Coronary artery (tissue), 2 donors: ENCODE data around the gene RBM33.

Experiments used
- DNase-seq: peaks from one replicate; pipeline ENCODE4 v3.0.0-alpha.2; 2017; ENCODE audit warnings: low spot score
- H3K27ac ChIP-seq, 2 donors: fragments of 200-600 bp; sonication (generic); one replicate each; pipeline ENCODE4 v1.5.1; 2016 to 2019
- H3K4me3 ChIP-seq: fragments of 200-600 bp; sonication (generic); 2 replicates; pipeline ENCODE4 v1.5.1; 2016; ENCODE audit warnings: mild to moderate bottlenecking, moderate library complexity
- TF ChIP-seq, protein P1 (sequence below): fragments of 200-600 bp; sonication (generic); IDR thresholded peaks from one replicate; pipeline ENCODE4 v1.5.1; 2019; ENCODE audit warnings: antibody characterized with exemption

RBM33 gene

DNA sequence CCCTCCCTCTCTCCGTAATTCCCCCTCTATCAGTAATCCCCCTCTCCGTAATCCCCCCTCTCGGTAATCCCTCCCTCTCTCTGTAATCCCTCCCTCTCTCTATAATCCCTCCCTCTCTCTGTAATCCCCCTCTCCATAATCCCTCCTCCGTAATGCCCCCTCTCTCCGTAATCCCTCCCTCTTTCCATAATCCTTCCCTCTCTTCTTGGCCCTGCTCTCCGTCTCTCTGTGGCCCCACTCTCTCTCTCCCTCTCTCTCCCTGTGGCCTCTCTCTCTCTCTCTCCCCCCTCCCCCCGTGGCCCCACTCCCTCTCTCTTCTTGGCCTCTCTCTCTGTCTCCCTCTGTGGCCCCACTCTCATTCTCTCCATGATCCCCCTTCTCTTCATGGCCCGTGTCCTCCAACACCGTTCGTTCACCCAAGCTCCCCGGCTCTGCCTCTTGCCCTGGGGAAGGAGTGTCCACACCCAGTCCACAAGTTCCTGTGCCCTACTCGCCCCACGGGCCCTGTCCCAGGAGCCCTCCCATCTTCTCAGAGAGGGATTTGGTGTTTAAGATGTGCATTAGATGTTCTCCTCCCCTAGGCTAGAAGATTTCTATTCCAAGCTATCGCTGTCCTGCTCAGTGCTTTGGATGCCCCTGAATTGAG, 148.0 kb downstream of the RBM33 start:
- Histone ChIP-seq H3K4me3 (no peak overlapping the region), H3K27ac (no peak overlapping the region)
- DNase-seq, result no peak
- TF ChIP-seq, protein P1, sequence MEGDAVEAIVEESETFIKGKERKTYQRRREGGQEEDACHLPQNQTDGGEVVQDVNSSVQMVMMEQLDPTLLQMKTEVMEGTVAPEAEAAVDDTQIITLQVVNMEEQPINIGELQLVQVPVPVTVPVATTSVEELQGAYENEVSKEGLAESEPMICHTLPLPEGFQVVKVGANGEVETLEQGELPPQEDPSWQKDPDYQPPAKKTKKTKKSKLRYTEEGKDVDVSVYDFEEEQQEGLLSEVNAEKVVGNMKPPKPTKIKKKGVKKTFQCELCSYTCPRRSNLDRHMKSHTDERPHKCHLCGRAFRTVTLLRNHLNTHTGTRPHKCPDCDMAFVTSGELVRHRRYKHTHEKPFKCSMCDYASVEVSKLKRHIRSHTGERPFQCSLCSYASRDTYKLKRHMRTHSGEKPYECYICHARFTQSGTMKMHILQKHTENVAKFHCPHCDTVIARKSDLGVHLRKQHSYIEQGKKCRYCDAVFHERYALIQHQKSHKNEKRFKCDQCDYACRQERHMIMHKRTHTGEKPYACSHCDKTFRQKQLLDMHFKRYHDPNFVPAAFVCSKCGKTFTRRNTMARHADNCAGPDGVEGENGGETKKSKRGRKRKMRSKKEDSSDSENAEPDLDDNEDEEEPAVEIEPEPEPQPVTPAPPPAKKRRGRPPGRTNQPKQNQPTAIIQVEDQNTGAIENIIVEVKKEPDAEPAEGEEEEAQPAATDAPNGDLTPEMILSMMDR, result no peak

DNA sequence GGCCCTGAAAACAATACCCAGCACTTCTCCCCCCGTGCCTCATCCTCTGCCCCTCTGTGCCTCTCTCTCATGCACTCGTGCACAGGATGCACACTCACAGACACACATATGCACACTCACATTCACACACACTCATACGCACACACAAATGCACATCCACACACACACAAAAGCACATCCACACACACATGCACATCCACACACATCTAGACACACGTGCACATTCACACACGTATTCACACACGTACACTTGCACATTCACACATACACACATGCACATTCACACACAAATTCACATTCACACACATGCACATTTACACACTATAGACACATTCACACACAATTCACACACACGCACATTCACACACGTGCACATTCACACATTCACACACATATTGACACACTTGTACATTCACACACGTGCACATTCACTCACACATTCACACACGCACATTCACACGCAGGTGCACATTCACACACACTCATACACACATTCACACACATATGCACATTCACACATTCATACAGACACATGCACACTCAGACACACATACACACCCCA, 148.6 kb downstream of the RBM33 start:
- no peak for DNase-seq
- TF ChIP-seq, protein P1, result no peak
- H3K27ac ChIP-seq, result no peak overlapping the region
- no peak overlapping the region for H3K4me3 ChIP-seq

DNA sequence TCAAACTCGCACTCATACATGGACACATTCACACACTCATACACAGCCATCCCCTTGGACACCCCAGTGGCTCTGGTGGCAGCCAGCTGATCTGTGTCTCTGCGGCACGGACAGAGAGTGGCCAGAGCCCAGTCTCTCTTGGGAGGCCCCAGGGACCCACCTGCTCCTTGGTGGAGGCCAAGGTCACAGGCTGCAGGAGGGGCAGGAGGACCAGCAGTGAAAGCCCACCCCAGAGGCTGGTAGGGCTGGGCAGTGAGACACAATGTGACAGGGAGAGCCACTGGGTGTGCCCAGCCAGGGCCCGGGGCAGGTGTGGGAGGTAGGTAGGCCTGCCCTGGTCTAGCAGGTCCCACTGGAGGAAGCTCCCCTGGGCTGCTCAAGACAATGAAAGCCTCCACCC, 149.3 kb downstream of the RBM33 start:
- H3K4me3 ChIP-seq, result no peak overlapping the region
- TF ChIP-seq, protein P1, result no peak
- no peak for DNase-seq
- H3K27ac ChIP-seq, result no peak overlapping the region

DNA sequence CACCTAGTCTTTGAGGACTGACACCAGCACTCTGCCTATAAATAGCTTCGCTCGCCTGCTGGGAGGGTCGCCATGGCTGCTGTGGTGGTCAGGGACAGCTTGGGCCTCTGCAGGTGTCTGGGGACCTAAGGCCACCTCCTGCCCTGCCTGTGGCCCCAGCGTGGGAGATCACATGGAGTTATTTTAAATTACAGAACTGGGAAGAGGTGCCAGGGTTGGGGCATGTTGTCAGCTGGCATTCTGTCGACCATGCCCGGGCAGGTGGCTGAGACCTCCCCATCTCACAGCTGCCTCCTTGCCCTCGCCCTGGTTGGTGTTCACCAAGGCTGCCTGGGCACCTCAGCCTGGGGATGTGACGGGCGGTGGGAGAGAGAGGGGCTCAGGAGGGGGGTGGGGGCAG, 149.7 kb downstream of the RBM33 start:
- no peak for DNase-seq
- Histone ChIP-seq H3K4me3 (no peak overlapping the region), H3K27ac (no peak overlapping the region)
- TF ChIP-seq, protein P1, result no peak

DNA sequence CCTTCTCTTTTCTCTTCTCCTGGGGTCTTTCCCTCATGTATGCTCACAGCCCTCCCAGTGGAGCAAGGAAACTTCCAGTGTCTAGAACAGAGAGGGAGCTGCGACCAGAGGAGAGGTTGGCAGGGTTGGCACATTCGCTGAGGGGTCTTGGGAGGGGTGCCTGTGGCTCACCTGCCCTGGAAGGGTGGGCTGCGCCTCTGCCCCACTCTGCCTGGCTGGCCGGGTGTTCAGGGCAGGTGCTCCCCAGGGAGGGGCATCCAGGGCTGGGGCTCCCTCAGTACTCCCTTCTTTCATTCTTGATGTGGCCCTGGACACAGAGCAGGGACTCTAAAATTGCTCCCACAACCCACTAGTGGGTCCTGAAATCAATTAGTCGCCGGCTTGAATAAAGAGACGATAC, 150.9 kb downstream of the RBM33 start:
- H3K4me3 ChIP-seq, result no peak overlapping the region
- no peak overlapping the region for H3K27ac ChIP-seq
- DNase-seq, result no peak
- TF ChIP-seq, protein P1, result no peak

DNA sequence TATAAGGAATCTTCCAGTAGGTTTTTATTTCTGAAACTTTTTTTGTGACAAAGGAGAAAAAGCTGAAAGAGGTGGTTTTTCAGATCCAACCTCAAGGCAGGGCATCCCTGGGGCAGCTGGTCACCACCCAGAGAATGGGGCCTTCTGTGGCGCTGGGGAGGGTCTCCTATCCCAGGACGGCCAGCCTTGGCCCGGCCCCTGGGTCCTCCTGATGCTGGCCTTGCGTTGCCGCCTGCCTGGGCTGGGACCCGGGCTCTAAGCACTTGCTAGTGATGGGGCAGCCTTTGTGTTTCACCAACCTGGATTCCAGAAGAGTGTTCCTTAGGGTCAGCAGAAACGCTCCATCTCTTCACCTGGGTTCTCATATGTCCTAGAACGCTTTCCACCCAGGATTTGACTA, 151.5 kb downstream of the RBM33 start:
- no peak for DNase-seq
- H3K27ac ChIP-seq, result no peak overlapping the region
- no peak overlapping the region for H3K4me3 ChIP-seq
- TF ChIP-seq, protein P1, result no peak
